ENCODE data around the gene ELMO2. TPM values are rescaled to one million over a fixed set of nuclear protein-coding genes. Genes with fewer than 3 reads are reported as not detected.

ELMO2 gene
- total RNA-seq, 1 experiment from 2014 or later = 40.0 TPM

GRCh38 chr20:46358346-46359058 lies 47.9 kb downstream of the ELMO2 start:
- no peak for DNase-seq (ENCODE audit: low read depth in 1 of 2, low spot score in 2 of 2)
- no peak overlapping the region for H3K27ac ChIP-seq
- no peaks in the 10 kb centered on the region for H3K27me3 ChIP-seq (replicated peaks)
- no peaks in the 10 kb centered on the region for H3K9me3 ChIP-seq (replicated peaks)
- peaks cover 67% of the 10 kb centered on the region for H3K36me3 ChIP-seq
- no peak overlapping the region for H3K4me3 ChIP-seq
- peaks cover 3% of the 10 kb centered on the region for H3K4me1 ChIP-seq (replicated peaks)

DNA sequence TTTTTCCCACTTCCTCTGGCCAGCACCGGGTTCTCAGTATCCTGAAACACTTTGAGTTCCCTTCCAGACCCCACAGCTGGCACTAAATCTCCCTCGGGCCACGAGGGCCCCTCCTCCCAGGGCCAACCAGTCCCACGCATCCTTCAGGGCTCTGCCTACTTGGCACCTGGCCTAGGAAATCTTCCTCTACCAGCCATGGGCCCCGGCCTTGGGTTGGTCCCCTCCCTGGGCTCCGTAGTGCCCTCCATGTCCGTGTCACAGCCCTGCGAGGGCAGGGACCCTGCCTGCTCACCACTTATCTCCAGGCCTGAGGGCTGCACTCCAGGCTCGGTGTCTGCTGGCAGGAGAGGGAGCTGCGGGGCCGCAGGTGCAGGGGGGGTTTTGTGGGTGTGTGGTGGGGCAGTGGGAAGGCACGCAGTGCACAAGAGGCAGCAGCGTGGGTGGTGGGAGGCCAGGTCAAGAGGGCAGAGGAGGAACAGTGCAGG lies 49.3 kb downstream of the ELMO2 start:
- no peak for DNase-seq (ENCODE audit: low read depth in 1 of 2, low spot score in 2 of 2)
- no peaks in the 10 kb centered on the region for H3K9me3 ChIP-seq (replicated peaks)
- no peaks in the 10 kb centered on the region for H3K4me1 ChIP-seq (replicated peaks)
- H3K4me3 ChIP-seq = no peak overlapping the region
- no peak overlapping the region for H3K27ac ChIP-seq
- H3K36me3 ChIP-seq = peaks cover 53% of the 10 kb centered on the region
- H3K27me3 ChIP-seq (replicated peaks) = no peaks in the 10 kb centered on the region

GRCh38 chr20:46356195-46357029 lies 50.0 kb downstream of the ELMO2 start:
- no peak overlapping the region for H3K4me3 ChIP-seq
- no peaks in the 10 kb centered on the region for H3K27me3 ChIP-seq (replicated peaks)
- DNase-seq (ENCODE audit: low read depth in 1 of 2, low spot score in 2 of 2) = no peak
- no peaks in the 10 kb centered on the region for H3K9me3 ChIP-seq (replicated peaks)
- peaks cover 52% of the 10 kb centered on the region for H3K36me3 ChIP-seq
- no peak overlapping the region for H3K27ac ChIP-seq
- no peaks in the 10 kb centered on the region; the same call in 1 of the 2 replicates for H3K4me1 ChIP-seq (replicated peaks)

DNA sequence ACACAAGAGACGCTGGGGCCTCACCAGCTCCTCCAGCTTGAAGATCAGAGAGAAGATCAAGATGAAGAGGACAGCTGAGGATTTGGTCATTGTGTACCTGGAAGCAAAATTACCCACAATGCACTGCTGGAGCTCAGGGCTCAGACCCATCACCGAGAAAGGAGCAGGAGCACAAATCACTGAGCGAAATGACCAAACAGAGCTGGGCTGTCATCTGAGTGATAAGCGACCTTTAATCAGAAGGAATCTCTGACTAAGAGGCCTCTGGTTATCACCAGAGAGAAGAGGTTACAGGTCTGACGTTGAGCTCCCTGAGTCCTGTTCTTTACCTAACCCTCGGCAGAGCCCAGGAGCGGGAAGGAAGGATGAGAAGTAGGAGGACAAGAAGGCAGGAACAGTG lies 50.6 kb downstream of the ELMO2 start:
- Histone ChIP-seq H3K4me3 (no peak overlapping the region), H3K27me3 (replicated peaks) (no peaks in the 10 kb centered on the region), H3K9me3 (replicated peaks) (no peaks in the 10 kb centered on the region), H3K4me1 (replicated peaks) (peaks cover 6% of the 10 kb centered on the region), H3K27ac (no peak overlapping the region), H3K36me3 (peaks cover 52% of the 10 kb centered on the region)
- no peak for DNase-seq (ENCODE audit: low read depth in 1 of 2, low spot score in 2 of 2)

GRCh38 chr20:46354920-46355654 lies 51.3 kb downstream of the ELMO2 start:
- Histone ChIP-seq H3K27me3 (replicated peaks) (no peaks in the 10 kb centered on the region), H3K36me3 (peaks cover 52% of the 10 kb centered on the region), H3K9me3 (replicated peaks) (no peaks in the 10 kb centered on the region), H3K4me1 (replicated peaks) (peaks cover 13% of the 10 kb centered on the region), H3K4me3 (no peak overlapping the region), H3K27ac (no peak overlapping the region)
- DNase-seq (ENCODE audit: low read depth in 1 of 2, low spot score in 2 of 2) = no peak

DNA sequence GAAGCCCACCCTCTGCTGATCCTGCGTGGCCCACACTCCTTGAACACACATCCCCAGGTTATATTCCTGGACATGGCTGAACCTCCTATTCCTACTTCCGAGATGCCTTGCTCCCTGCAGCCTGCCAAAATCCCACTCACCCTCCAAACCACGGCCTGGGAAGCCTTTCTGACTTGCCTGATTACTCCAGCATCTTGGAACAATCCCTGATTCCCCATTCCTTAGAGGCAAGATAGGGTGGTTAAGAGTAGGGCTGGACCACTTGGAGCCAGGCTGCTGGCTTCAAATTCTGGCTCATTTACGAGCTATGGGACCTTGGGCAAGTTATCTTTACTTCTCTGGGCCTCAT lies 52.2 kb downstream of the ELMO2 start:
- Histone ChIP-seq H3K9me3 (replicated peaks) (no peaks in the 10 kb centered on the region), H3K27me3 (replicated peaks) (no peaks in the 10 kb centered on the region), H3K27ac (no peak overlapping the region), H3K36me3 (peaks cover 50% of the 10 kb centered on the region), H3K4me3 (no peak overlapping the region), H3K4me1 (replicated peaks) (peaks cover 16% of the 10 kb centered on the region)
- DNase-seq (ENCODE audit: low read depth in 1 of 2, low spot score in 2 of 2) = no peak

- no peaks in the 10 kb centered on the region for H3K27me3 ChIP-seq (replicated peaks)
- no peak overlapping the region for H3K27ac ChIP-seq
- no peak overlapping the region for H3K4me3 ChIP-seq
- no peaks in the 10 kb centered on the region for H3K9me3 ChIP-seq (replicated peaks)
- peaks cover 44% of the 10 kb centered on the region for H3K36me3 ChIP-seq
- peaks cover 16% of the 10 kb centered on the region for H3K4me1 ChIP-seq (replicated peaks)
- no peak for DNase-seq (ENCODE audit: low read depth in 1 of 2, low spot score in 2 of 2)
Observed at GRCh38 chr20:46353500-46354206, 52.8 kb downstream of the ELMO2 start.

- Histone ChIP-seq H3K36me3 (peaks cover 39% of the 10 kb centered on the region), H3K4me3 (no peak overlapping the region), H3K27me3 (replicated peaks) (no peaks in the 10 kb centered on the region), H3K27ac (no peak overlapping the region), H3K9me3 (replicated peaks) (no peaks in the 10 kb centered on the region), H3K4me1 (replicated peaks) (peaks cover 16% of the 10 kb centered on the region)
- no peak for DNase-seq (ENCODE audit: low read depth in 1 of 2, low spot score in 2 of 2)
Observed at GRCh38 chr20:46352370-46352938, 54.0 kb downstream of the ELMO2 start.

GRCh38 chr20:46351357-46352058 lies 54.9 kb downstream of the ELMO2 start:
- no peak for DNase-seq (ENCODE audit: low read depth in 1 of 2, low spot score in 2 of 2)
- H3K9me3 ChIP-seq (replicated peaks) = no peaks in the 10 kb centered on the region
- H3K4me1 ChIP-seq (replicated peaks) = peaks cover 16% of the 10 kb centered on the region
- H3K27ac ChIP-seq = peak overlapping the region; percentile 73; the same call in 1 of the 2 replicates
- H3K4me3 ChIP-seq = no peak overlapping the region
- H3K36me3 ChIP-seq = peaks cover 37% of the 10 kb centered on the region
- H3K27me3 ChIP-seq (replicated peaks) = no peaks in the 10 kb centered on the region

DNA sequence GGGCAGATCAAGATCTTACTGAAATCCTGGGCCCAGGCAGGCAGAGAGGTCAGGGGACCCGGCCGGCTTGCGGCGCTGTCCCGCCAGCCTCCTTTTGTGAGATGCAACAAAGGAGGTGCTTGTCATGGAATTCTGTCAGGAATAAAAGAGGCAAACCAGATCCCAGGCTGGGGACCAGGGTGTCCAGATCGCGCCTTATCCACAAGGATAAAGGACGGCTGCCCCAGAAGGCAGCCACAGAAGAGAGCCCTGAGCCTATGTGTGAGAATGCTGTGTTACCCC lies 55.5 kb downstream of the ELMO2 start:
- peaks cover 16% of the 10 kb centered on the region for H3K4me1 ChIP-seq (replicated peaks)
- H3K36me3 ChIP-seq = peaks cover 31% of the 10 kb centered on the region
- no peaks in the 10 kb centered on the region for H3K9me3 ChIP-seq (replicated peaks)
- DNase-seq (ENCODE audit: low read depth in 1 of 2, low spot score in 2 of 2) = no peak
- H3K4me3 ChIP-seq = no peak overlapping the region
- peak overlapping the region; percentile 73 for H3K27ac ChIP-seq
- no peaks in the 10 kb centered on the region for H3K27me3 ChIP-seq (replicated peaks)

- Histone ChIP-seq H3K9me3 (replicated peaks) (no peaks in the 10 kb centered on the region), H3K4me1 (replicated peaks) (peaks cover 16% of the 10 kb centered on the region), H3K36me3 (peaks cover 27% of the 10 kb centered on the region), H3K27me3 (replicated peaks) (no peaks in the 10 kb centered on the region; the same call in 1 of the 2 replicates), H3K27ac (peak overlapping the region; percentile 73), H3K4me3 (no peak overlapping the region)
- DNase-seq (ENCODE audit: low read depth in 1 of 2, low spot score in 2 of 2) = peak; percentile 67 to 84
Observed at GRCh38 chr20:46350201-46350985, 56.0 kb downstream of the ELMO2 start.

DNA sequence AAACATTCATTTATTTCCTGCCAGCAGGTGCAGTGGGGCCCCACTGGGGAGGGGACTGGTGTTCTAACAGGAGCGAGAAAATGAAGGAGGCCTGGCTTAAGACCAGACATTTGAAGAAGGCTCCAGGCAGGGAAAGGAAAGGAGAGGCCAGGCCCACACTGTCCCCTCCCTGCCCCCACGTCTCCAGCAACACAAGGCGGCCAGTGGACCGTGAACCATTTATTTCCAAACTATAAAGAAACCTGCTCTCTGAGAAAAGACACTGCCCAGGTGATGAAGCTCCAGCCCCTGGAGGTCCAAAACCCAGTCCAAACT lies 56.7 kb downstream of the ELMO2 start:
- no peaks in the 10 kb centered on the region; the same call in 1 of the 2 replicates for H3K9me3 ChIP-seq (replicated peaks)
- H3K27me3 ChIP-seq (replicated peaks) = peaks cover 6% of the 10 kb centered on the region
- no peak overlapping the region for H3K4me3 ChIP-seq
- peaks cover 16% of the 10 kb centered on the region for H3K4me1 ChIP-seq (replicated peaks)
- H3K36me3 ChIP-seq = peaks cover 20% of the 10 kb centered on the region
- DNase-seq (ENCODE audit: low read depth in 1 of 2, low spot score in 2 of 2) = no peak
- H3K27ac ChIP-seq = peak overlapping the region; percentile 73
